ENCODE measurements around the gene WNT9A. TPM values are rescaled to one million over a fixed set of nuclear protein-coding genes. Genes with fewer than 3 reads are reported as not detected.

Gene WNT9A
- total and polyA plus RNA-seq, 2 experiments from 2014 or later = 1.4 TPM; not detected in 1

- H3K36me3 ChIP-seq = no peaks in the 10 kb centered on the region
- no peaks in the 10 kb centered on the region for H3K9me3 ChIP-seq (ENCODE audit: low read depth)
- H3K4me3 ChIP-seq = no peak overlapping the region
- H3K27ac ChIP-seq = no peak overlapping the region
- no peaks in the 10 kb centered on the region for H3K27me3 ChIP-seq
- no peak for DNase-seq (ENCODE audit: low read depth in 1 of 2, low spot score in 1 of 2)
- TF ChIP-seq, protein P1, sequence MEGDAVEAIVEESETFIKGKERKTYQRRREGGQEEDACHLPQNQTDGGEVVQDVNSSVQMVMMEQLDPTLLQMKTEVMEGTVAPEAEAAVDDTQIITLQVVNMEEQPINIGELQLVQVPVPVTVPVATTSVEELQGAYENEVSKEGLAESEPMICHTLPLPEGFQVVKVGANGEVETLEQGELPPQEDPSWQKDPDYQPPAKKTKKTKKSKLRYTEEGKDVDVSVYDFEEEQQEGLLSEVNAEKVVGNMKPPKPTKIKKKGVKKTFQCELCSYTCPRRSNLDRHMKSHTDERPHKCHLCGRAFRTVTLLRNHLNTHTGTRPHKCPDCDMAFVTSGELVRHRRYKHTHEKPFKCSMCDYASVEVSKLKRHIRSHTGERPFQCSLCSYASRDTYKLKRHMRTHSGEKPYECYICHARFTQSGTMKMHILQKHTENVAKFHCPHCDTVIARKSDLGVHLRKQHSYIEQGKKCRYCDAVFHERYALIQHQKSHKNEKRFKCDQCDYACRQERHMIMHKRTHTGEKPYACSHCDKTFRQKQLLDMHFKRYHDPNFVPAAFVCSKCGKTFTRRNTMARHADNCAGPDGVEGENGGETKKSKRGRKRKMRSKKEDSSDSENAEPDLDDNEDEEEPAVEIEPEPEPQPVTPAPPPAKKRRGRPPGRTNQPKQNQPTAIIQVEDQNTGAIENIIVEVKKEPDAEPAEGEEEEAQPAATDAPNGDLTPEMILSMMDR (IDR thresholded peaks at IDR 0.05; ENCODE audit: low read depth, low read length) = no peak
- no peaks in the 10 kb centered on the region for H3K4me1 ChIP-seq (ENCODE audit: low read depth)
Measured at GRCh38 chr1:227914801-227915563, 32.8 kb downstream of the WNT9A start.

DNA sequence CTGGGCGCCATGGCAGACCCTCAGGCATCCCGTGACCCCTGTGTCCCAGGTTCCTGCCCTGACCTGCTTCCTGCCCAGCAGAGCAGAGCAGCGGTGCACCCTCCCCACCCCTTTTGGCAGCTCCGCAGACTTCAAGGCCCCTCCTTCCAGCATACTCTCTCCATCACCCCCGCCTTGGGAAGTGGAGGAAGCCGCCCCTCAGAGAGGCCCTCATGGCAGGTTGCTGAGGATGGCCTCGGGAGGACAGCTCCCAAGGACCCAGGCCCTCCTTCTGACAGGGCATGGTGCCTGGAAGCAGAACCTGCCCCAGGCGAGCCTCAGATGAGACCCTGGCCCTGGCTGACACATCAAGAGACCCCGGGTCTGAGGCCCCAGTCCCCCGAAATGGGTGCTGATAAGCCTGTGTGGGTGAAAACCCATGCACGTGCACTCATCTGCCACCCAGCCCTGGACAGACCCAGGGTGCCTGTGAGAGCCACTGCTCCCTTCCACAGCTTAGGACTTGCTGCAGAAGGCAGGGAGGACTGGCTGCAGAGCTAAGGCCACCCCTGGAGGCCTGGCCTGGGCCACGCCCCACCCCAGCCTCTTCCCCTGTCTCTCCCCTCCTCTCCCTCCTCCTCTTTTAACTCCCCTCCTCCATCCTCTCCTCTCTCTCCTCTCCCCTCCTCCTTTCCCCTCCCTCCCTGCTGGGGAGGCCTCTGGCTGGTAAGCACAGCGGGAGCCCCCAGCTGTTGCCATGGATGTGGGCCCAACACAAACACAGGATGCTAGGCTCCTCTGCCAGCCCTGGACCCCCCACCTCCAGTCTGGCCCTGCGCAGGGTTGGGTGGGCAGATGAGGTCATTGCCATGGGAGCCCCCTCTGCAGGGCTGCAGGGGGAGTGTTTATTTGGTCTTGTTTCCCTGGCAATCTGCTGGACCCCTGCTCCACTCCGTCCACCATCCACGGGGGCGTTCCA lies 33.7 kb downstream of the WNT9A start:
- TF ChIP-seq, protein P1 (IDR thresholded peaks at IDR 0.05; ENCODE audit: low read depth, low read length) = no peak
- DNase-seq (ENCODE audit: low read depth in 1 of 2, low spot score in 1 of 2) = no peak
- no peak overlapping the region for H3K27ac ChIP-seq

GRCh38 chr1:227913396-227913763 lies 34.4 kb downstream of the WNT9A start:
- no peak overlapping the region for H3K4me3 ChIP-seq
- H3K27me3 ChIP-seq = no peaks in the 10 kb centered on the region
- H3K27ac ChIP-seq = no peak overlapping the region
- no peaks in the 10 kb centered on the region for H3K9me3 ChIP-seq (ENCODE audit: low read depth)
- TF ChIP-seq, protein P1 (IDR thresholded peaks at IDR 0.05; ENCODE audit: low read depth, low read length) = no peak
- no peaks in the 10 kb centered on the region for H3K4me1 ChIP-seq (ENCODE audit: low read depth)
- DNase-seq (ENCODE audit: low read depth in 1 of 2, low spot score in 1 of 2) = no peak
- H3K36me3 ChIP-seq = no peaks in the 10 kb centered on the region

More for the DNA sequence above, 33.7 kb downstream of the WNT9A start:
- Histone ChIP-seq H3K9me3 (ENCODE audit: low read depth) (no peaks in the 10 kb centered on the region), H3K36me3 (no peaks in the 10 kb centered on the region), H3K4me3 (no peak overlapping the region), H3K4me1 (ENCODE audit: low read depth) (no peaks in the 10 kb centered on the region), H3K27me3 (no peaks in the 10 kb centered on the region)

GRCh38 chr1:227912866-227913265 lies 34.9 kb downstream of the WNT9A start:
- H3K4me1 ChIP-seq (ENCODE audit: low read depth) = no peaks in the 10 kb centered on the region
- no peaks in the 10 kb centered on the region for H3K27me3 ChIP-seq
- H3K4me3 ChIP-seq = no peak overlapping the region
- H3K9me3 ChIP-seq (ENCODE audit: low read depth) = no peaks in the 10 kb centered on the region
- no peak for DNase-seq (ENCODE audit: low read depth in 1 of 2, low spot score in 1 of 2)
- no peaks in the 10 kb centered on the region for H3K36me3 ChIP-seq
- no peak overlapping the region for H3K27ac ChIP-seq
- TF ChIP-seq, protein P1 (IDR thresholded peaks at IDR 0.05; ENCODE audit: low read depth, low read length) = no peak

DNA sequence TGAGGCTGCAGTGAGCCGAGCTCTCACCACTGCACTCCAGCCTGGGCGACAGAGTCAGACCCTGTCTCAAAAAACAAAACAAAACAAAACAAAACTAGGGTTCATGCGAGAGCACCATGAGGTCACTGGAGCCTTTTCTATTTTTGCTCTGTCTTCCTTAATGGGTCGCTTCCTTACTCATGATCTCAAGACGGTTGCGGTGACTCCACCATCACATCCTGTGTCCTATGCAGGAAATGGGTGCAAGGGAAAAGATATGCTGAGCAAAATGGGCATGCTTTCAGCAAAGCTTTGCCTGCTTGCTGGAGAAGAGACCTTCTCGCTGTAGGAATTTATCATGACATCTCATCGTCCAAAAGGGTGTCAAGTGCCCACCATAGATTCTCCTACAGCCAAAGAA lies 36.4 kb downstream of the WNT9A start:
- DNase-seq (ENCODE audit: low read depth in 1 of 2, low spot score in 1 of 2) = no peak
- TF ChIP-seq, protein P1 (IDR thresholded peaks at IDR 0.05; ENCODE audit: low read depth, low read length) = no peak
- Histone ChIP-seq H3K4me3 (no peak overlapping the region), H3K4me1 (ENCODE audit: low read depth) (no peaks in the 10 kb centered on the region), H3K36me3 (no peaks in the 10 kb centered on the region), H3K9me3 (ENCODE audit: low read depth) (no peaks in the 10 kb centered on the region), H3K27me3 (no peaks in the 10 kb centered on the region), H3K27ac (no peak overlapping the region)

Measured in cardiac muscle cell (in vitro differentiated cells and primary cell).